ENCODE results near the gene TMEM240.
"Not testable (repeated sequence)": the region's sequence is repeated elsewhere in the genome, so short reads cannot be mapped to it uniquely, and the experiment has no call there.

TMEM240 gene

GRCh38 chr1:1489861-1490260 lies 50.6 kb downstream of the TMEM240 start:
- TF ChIP-seq POLR2AphosphoS5 (IDR thresholded peaks at IDR 0.05; ENCODE audit: low read depth, low read length) (no peak), POLR2A (IDR thresholded peaks at IDR 0.05; ENCODE audit: low read depth, low read length) (no peak)
- FAIRE-seq: no peak
- DNase-seq (ENCODE audit: insufficient read length): no peak

DNA sequence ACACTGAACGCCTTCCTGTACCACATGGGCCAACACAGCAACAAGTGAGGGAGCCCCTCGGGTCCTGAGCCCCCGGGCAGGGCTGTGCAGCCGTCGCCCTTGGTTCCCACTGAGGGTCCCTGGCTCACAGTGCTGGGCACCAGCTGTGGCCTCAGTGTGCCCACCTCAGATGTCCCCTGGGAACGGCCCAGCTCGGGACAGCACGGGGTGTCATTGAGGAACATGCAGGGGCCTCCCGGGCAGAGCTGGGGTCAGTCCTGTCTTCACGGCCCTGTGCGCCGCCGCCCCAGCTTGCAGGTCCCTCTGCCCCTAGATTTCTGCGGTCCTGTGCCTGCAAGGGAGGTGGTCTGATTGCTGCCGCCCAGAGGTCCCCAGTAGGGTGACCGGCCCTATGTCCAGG lies 51.2 kb downstream of the TMEM240 start:
- DNase-seq (ENCODE audit: insufficient read length) (no peak), FAIRE-seq (no peak)
- TF ChIP-seq TAF1 (IDR thresholded peaks at IDR 0.05; ENCODE audit: borderline replicate concordance, low read depth, low read length) (no peak), POLR2AphosphoS5 (IDR thresholded peaks at IDR 0.05; ENCODE audit: low read depth, low read length) (no peak), POLR2A (IDR thresholded peaks at IDR 0.05; ENCODE audit: low read depth, low read length) (no peak)

GRCh38 chr1:1487701-1488100 lies 52.7 kb downstream of the TMEM240 start:
- FAIRE-seq: no peak
- TF ChIP-seq TAF1 (IDR thresholded peaks at IDR 0.05; ENCODE audit: borderline replicate concordance, low read depth, low read length) (no peak), POLR2AphosphoS5 (IDR thresholded peaks at IDR 0.05; ENCODE audit: low read depth, low read length) (no peak), POLR2A (IDR thresholded peaks at IDR 0.05; ENCODE audit: low read depth, low read length) (no peak)
- DNase-seq (ENCODE audit: insufficient read length): no peak

- FAIRE-seq: not testable (repeated sequence)
Observed at GRCh38 chr1:1485755-1486317, 54.6 kb downstream of the TMEM240 start.

GRCh38 chr1:1484976-1485750 lies 55.3 kb downstream of the TMEM240 start:
- not testable (repeated sequence) for FAIRE-seq; DNase-seq (ENCODE audit: insufficient read length)

More at GRCh38 chr1:1485755-1486317, 54.6 kb downstream of the TMEM240 start:
- DNase-seq (ENCODE audit: insufficient read length): not testable (repeated sequence)

Data from GM12892 (cell line).